ENCODE measurements around the gene DTYMK.

DTYMK gene

GRCh38 chr2:241677392-241677791 is 9.2 kb downstream of the DTYMK start:
- H3K4me3 ChIP-seq (ENCODE audit: low read depth, low read length) = no peak overlapping the region
- ChIA-PET POLR2A (interaction anchor here (1.1 to 2.2 kb wide), 2 partner anchors 9 to 201 kb away, joined by 3 to 9 read pairs; partner anchors contain the start of gene DTYMK), CTCF (no interaction called here)
- no peak for TF ChIP-seq FEZF1 (tag by site-specific recombination; IDR thresholded peaks at IDR 0.05)
- TF ChIP-seq ATF2 (tag by site-specific recombination; IDR thresholded peaks at IDR 0.05; ENCODE audit: low read depth) = no peak
- TF ChIP-seq ZNF473 (tag by site-specific recombination; IDR thresholded peaks at IDR 0.05) = no peak
- no peak for TF ChIP-seq ZNF23 (tag by site-specific recombination; IDR thresholded peaks at IDR 0.05; ENCODE audit: borderline replicate concordance)
- TF ChIP-seq ZNF221 (tag by site-specific recombination; IDR thresholded peaks at IDR 0.05; ENCODE audit: borderline replicate concordance) = no peak
- no peak for TF ChIP-seq ZNF548 (tag by site-specific recombination; IDR thresholded peaks at IDR 0.05)
- TF ChIP-seq ZNF449 (tag by site-specific recombination; IDR thresholded peaks at IDR 0.05) = no peak
- no peak for TF ChIP-seq SALL2 (tag by site-specific recombination; IDR thresholded peaks at IDR 0.05; ENCODE audit: borderline replicate concordance)
- TF ChIP-seq BCL11A (tag by site-specific recombination; IDR thresholded peaks at IDR 0.05; ENCODE audit: low read depth) = no peak
- TF ChIP-seq ZSCAN4 (tag by site-specific recombination; IDR thresholded peaks at IDR 0.05) = no peak
- TF ChIP-seq ZNF174 (tag by site-specific recombination; IDR thresholded peaks at IDR 0.05) = no peak
- no peak for TF ChIP-seq ZNF639 (tag by site-specific recombination; IDR thresholded peaks at IDR 0.05)
- TF ChIP-seq ZNF785 (tag by site-specific recombination; IDR thresholded peaks at IDR 0.05) = no peak
- TF ChIP-seq ZNF510 (tag by site-specific recombination; IDR thresholded peaks at IDR 0.05; ENCODE audit: insufficient replicate concordance) = no peak
- no peak for TF ChIP-seq ZNF549 (tag by site-specific recombination; IDR thresholded peaks at IDR 0.05)
- no peak for TF ChIP-seq ZNF792 (tag by site-specific recombination; IDR thresholded peaks at IDR 0.05)
- no peaks in the 10 kb centered on the region for H3K9me3 ChIP-seq (ENCODE audit: control insufficient read depth, insufficient read depth, low read depth, low read length)
- H3K4me1 ChIP-seq (ENCODE audit: control insufficient read depth, insufficient read depth, low read length) = no peaks in the 10 kb centered on the region
- no peak overlapping the region for H3K27ac ChIP-seq (ENCODE audit: extremely low read depth, low read depth, low read length)
- H3K36me3 ChIP-seq (ENCODE audit: control insufficient read depth in 2 of 2, insufficient read depth in 1 of 2, low read length in 2 of 2) = peaks cover 18 to 91% of the 10 kb centered on the region in 2 experiments; a peak in 2 of 3 replicates

GRCh38 chr2:241676665-241677064 is 9.9 kb downstream of the DTYMK start:
- Histone ChIP-seq H3K27ac (ENCODE audit: extremely low read depth, low read depth, low read length) (no peak overlapping the region), H3K36me3 (ENCODE audit: control insufficient read depth in 2 of 2, insufficient read depth in 1 of 2, low read length in 2 of 2) (peaks cover 10 to 91% of the 10 kb centered on the region in 2 experiments; a peak in 2 of 3 replicates), H3K9me3 (ENCODE audit: control insufficient read depth, insufficient read depth, low read depth, low read length) (no peaks in the 10 kb centered on the region), H3K4me1 (ENCODE audit: control insufficient read depth, insufficient read depth, low read length) (no peaks in the 10 kb centered on the region), H3K4me3 (ENCODE audit: low read depth, low read length) (no peak overlapping the region)
- ChIA-PET POLR2A (interaction anchor here (1.1 to 2.2 kb wide), 2 partner anchors 10 to 202 kb away, joined by 3 to 9 read pairs; partner anchors contain the start of gene DTYMK), CTCF (no interaction called here)
- TF ChIP-seq ZNF433 (tag by site-specific recombination; IDR thresholded peaks at IDR 0.05; ENCODE audit: low read depth) (no peak), FEZF1 (tag by site-specific recombination; IDR thresholded peaks at IDR 0.05) (no peak), ZNF600 (tag by site-specific recombination; IDR thresholded peaks at IDR 0.05) (peak; percentile 54; the same call in 1 of the 2 replicates)
